Smooth muscle cell (in vitro differentiated cells): ENCODE results near the gene DCDC1. TPM values are rescaled to one million over a fixed set of nuclear protein-coding genes. Genes with fewer than 3 reads are reported as not detected.

ENCODE experiments used
- DNase-seq: peaks from one replicate; lab custom pipeline; 2025; ENCODE audit not compliant: unreplicated experiment; lab: John Stamatoyannopoulos, UW
- H2AFZ ChIP-seq: fragments of 200-600 bp; sonication (generic); 2 replicates; pipeline ENCODE4 v1.6.0; 2016; ENCODE audit warnings: antibody characterized with exemption, low read depth, mild to moderate bottlenecking
- H3F3A ChIP-seq: fragments of 200-600 bp; sonication (generic); 2 replicates; pipeline ENCODE4 v1.6.0; 2017; ENCODE audit warnings: antibody characterized with exemption, low read depth
- H3K27ac ChIP-seq: fragments of 200-600 bp; sonication (generic); 2 replicates; pipeline ENCODE4 v1.5.1; 2016; ENCODE audit warnings: low read depth, mild to moderate bottlenecking
- H3K27me3 ChIP-seq: fragments of 200-600 bp; sonication (generic); 2 replicates; pipeline ENCODE4 v1.6.1; 2016; ENCODE audit warnings: low read depth, mild to moderate bottlenecking
- H3K36me3 ChIP-seq: fragments of 200-600 bp; sonication (generic); 2 replicates; pipeline ENCODE4 v1.5.1; 2016; ENCODE audit warnings: low read depth
- H3K4me1 ChIP-seq: fragments of 200-600 bp; sonication (generic); 2 replicates; pipeline ENCODE4 v1.5.1; 2016; ENCODE audit warnings: low read depth
- H3K4me2 ChIP-seq: fragments of 200-600 bp; sonication (generic); 2 replicates; pipeline ENCODE4 v1.6.0; 2016; ENCODE audit warnings: mild to moderate bottlenecking
- H3K4me3 ChIP-seq: fragments of 200-600 bp; sonication (generic); 2 replicates; pipeline ENCODE4 v1.5.1; 2016; ENCODE audit warnings: mild to moderate bottlenecking
- H3K79me2 ChIP-seq: fragments of 200-600 bp; sonication (generic); 2 replicates; pipeline ENCODE4 v1.6.0; 2016; ENCODE audit warnings: low read depth, mild to moderate bottlenecking
- H3K9ac ChIP-seq: fragments of 200-600 bp; sonication (generic); 2 replicates; pipeline ENCODE4 v1.6.0; 2016; ENCODE audit warnings: low read depth
- H3K9me3 ChIP-seq: fragments of 200-600 bp; sonication (generic); replicated peaks from 2 replicates; pipeline ENCODE4 v1.5.1; 2016; ENCODE audit warnings: low read depth
- H4K20me1 ChIP-seq: fragments of 200-600 bp; sonication (generic); 2 replicates; pipeline ENCODE4 v1.6.0; 2016; ENCODE audit warnings: low read depth
- CTCF ChIP-seq: fragments of 200-600 bp; sonication (generic); IDR thresholded peaks from 2 replicates; pipeline ENCODE4 v1.5.1; 2017; ENCODE audit warnings: borderline replicate concordance, mild to moderate bottlenecking, antibody characterized with exemption; ENCODE audit not compliant: insufficient read depth, poor library complexity, severe bottlenecking
- WGBS: methylation state at CpG from one replicate; pipeline ENCODE4 v1.1.7; 2016; ENCODE audit warnings: low lambda C conversion rate; 5-methylcytosine and 5-hydroxymethylcytosine counted together
- polyA plus RNA-seq: library from polyadenylated mRNA; unstranded; fragments of >200 nt; fragmentation: Nextera tagmentation; extraction: Ambion mirVana; gene quantifications from 2 replicates; pipeline ENCODE4 v1.2.1, GENCODE V29; 2016
- total RNA-seq: library from RNA; depleted of rRNA; stranded (reverse); fragments of >200 nt; gene quantifications from 2 replicates; pipeline ENCODE4 v1.2.3, GENCODE V29; 2014

DCDC1 gene
- total and polyA plus RNA-seq, 2 experiments from 2014 or later: 0.39 to 0.45 TPM

GRCh38 chr11:30878400-30878799 is 491.1 kb downstream of the DCDC1 start:
- DNase-seq: no peak
- Histone ChIP-seq H3K4me3 (no peak overlapping the region), H3K79me2 (no peaks in the 10 kb centered on the region), H4K20me1 (no peaks in the 10 kb centered on the region), H3K9ac (no peak overlapping the region), H3K27me3 (peaks cover 1% of the 10 kb centered on the region), H3F3A (no peaks in the 10 kb centered on the region), H3K4me1 (no peaks in the 10 kb centered on the region), H2AFZ (no peak overlapping the region), H3K36me3 (no peaks in the 10 kb centered on the region), H3K9me3 (no peaks in the 10 kb centered on the region), H3K4me2 (no peak overlapping the region), H3K27ac (no peak overlapping the region)
- WGBS: 75% methylated on average over 3 of the region's 3 CpGs
- TF ChIP-seq CTCF: no peak

- no peak overlapping the region for H3K27ac ChIP-seq
- H3K4me1 ChIP-seq: no peaks in the 10 kb centered on the region
Observed at GRCh38 chr11:30876663-30877396, 492.7 kb downstream of the DCDC1 start.

GRCh38 chr11:30876228-30876627 is 493.3 kb downstream of the DCDC1 start:
- DNase-seq: no peak
- Histone ChIP-seq H3K27me3 (no peaks in the 10 kb centered on the region), H2AFZ (no peak overlapping the region), H3F3A (no peaks in the 10 kb centered on the region), H4K20me1 (no peaks in the 10 kb centered on the region), H3K4me3 (no peak overlapping the region), H3K4me2 (no peak overlapping the region), H3K9ac (no peak overlapping the region), H3K79me2 (no peaks in the 10 kb centered on the region), H3K9me3 (no peaks in the 10 kb centered on the region), H3K36me3 (no peaks in the 10 kb centered on the region), H3K4me1 (no peaks in the 10 kb centered on the region), H3K27ac (no peak overlapping the region)
- TF ChIP-seq CTCF: no peak
- WGBS: 97% methylated on average over 2 of the region's 2 CpGs

More at GRCh38 chr11:30876663-30877396, 492.7 kb downstream of the DCDC1 start:
- Histone ChIP-seq H3K9me3 (no peaks in the 10 kb centered on the region), H3K79me2 (no peaks in the 10 kb centered on the region), H3K4me3 (no peak overlapping the region), H3K9ac (no peak overlapping the region), H3K36me3 (no peaks in the 10 kb centered on the region), H4K20me1 (no peaks in the 10 kb centered on the region), H3K4me2 (no peak overlapping the region), H2AFZ (no peak overlapping the region), H3F3A (no peaks in the 10 kb centered on the region), H3K27me3 (no peaks in the 10 kb centered on the region)
- DNase-seq: no peak
- 89% methylated on average over 2 of the region's 2 CpGs for WGBS
- no peak for TF ChIP-seq CTCF

GRCh38 chr11:30875806-30876205 is 493.7 kb downstream of the DCDC1 start:
- no peak overlapping the region for H3K4me3 ChIP-seq
- H4K20me1 ChIP-seq: no peaks in the 10 kb centered on the region
- no peaks in the 10 kb centered on the region for H3K79me2 ChIP-seq
- H3K9ac ChIP-seq: no peak overlapping the region
- H3K27ac ChIP-seq: no peak overlapping the region
- H3K9me3 ChIP-seq: no peaks in the 10 kb centered on the region
- no peaks in the 10 kb centered on the region for H3K27me3 ChIP-seq
- TF ChIP-seq CTCF: no peak
- WGBS: 95% methylated on average over 2 of the region's 2 CpGs
- H3F3A ChIP-seq: no peaks in the 10 kb centered on the region
- H3K4me2 ChIP-seq: no peak overlapping the region
- H2AFZ ChIP-seq: no peak overlapping the region
- DNase-seq: no peak
- no peaks in the 10 kb centered on the region for H3K36me3 ChIP-seq
- H3K4me1 ChIP-seq: no peaks in the 10 kb centered on the region
